NT2/D1 (cell line): Measurements from ENCODE around the gene ENDOU.

Experiments
- SUZ12 ChIP-seq: IDR thresholded peaks from 2 replicates; pipeline ENCODE4 v1.6.1; 2011; ENCODE audit not compliant: insufficient read length, insufficient read depth; ENCODE audit errors: extremely low read depth
- YY1 ChIP-seq: IDR thresholded peaks from 2 replicates; pipeline ENCODE4 v1.6.1; 2011; ENCODE audit not compliant: insufficient read length, insufficient read depth
- ZNF274 ChIP-seq: IDR thresholded peaks from 2 replicates; pipeline ENCODE4 v1.6.1; 2011; ENCODE audit warnings: mild to moderate bottlenecking, low read depth, low read length

DNA sequence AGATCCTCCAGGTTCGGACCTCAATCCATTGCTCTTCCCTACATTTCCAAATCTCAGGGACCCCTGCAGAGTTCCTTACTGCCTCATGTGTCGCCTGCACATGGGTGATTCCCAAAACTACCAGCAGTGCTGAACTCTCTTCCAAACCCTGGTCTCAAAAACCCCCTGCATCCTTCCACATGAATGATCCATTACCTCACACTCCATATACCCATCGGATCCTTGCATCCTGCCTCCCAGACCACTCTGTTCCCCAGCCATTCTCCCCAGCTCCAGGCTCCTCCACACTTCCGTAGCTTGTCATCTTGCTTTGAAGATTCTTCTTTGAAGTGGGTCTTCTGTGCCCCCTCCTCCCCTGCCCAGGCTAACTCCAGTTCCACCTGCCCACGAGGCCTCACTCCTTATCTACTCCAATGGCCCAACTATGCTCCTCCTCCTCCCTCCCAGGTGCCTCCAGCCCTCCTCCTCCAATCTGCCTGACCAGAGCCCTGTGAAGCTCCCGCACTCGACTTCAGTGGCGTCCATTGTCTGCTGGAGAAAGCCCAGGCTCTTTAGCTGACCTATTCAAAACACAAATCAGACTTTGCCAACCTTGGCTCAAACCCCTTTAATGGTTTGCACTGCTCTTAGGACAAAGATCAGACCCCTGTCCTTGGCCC lies 19.6 kb upstream of the ENDOU start:
- TF ChIP-seq ZNF274 (no peak), YY1 (no peak), SUZ12 (no peak)
